Activated T-helper 1 cell treated with anti-CD3 and anti-CD28 coated beads, Interleukin-12 subunit alpha, Interleukin-12 subunit beta, Interleukin-2, Interleukin-4 antibody, amounts not matched to agents 30 ng/mL and 10 ng/mL and 1 ng/mL, durations not matched to agents 14 hours and 24 hours and 36 hours (primary cell): ENCODE measurements around the gene SLC12A7. TPM values are rescaled to one million over a fixed set of nuclear protein-coding genes. Genes with fewer than 3 reads are reported as not detected.
"Not testable (repeated sequence)": the region's sequence is repeated elsewhere in the genome, so short reads cannot be mapped to it uniquely, and the experiment has no call there.

Experiments used
- DNase-seq: peaks from one replicate; pipeline ENCODE4 v3.0.0; 2021; ENCODE audit warnings: low spot score
- H3K27ac Mint-ChIP-seq: one replicate; pipeline ENCODE4 v1.8.0; 2021; ENCODE audit warnings: mild to moderate bottlenecking, mixed read lengths
- H3K27me3 Mint-ChIP-seq: one replicate; pipeline ENCODE4 v1.8.0; 2022; ENCODE audit warnings: mild to moderate bottlenecking, moderate library complexity, mixed read lengths; ENCODE audit not compliant: insufficient read depth
- H3K36me3 Mint-ChIP-seq: one replicate; pipeline ENCODE4 v1.8.0; 2021; ENCODE audit warnings: low read depth, mixed read lengths
- H3K4me1 Mint-ChIP-seq: one replicate; pipeline ENCODE4 v1.8.0; 2021; ENCODE audit warnings: low read depth, mixed read lengths
- H3K4me3 Mint-ChIP-seq: one replicate; pipeline ENCODE4 v1.8.0; 2021; ENCODE audit warnings: mild to moderate bottlenecking, moderate library complexity, mixed read lengths
- H3K9me3 Mint-ChIP-seq: one replicate; pipeline ENCODE4 v1.8.0; 2021; ENCODE audit warnings: mixed read lengths
- intact Hi-C: fragments of 100-400 bp; cut with micrococcal nuclease; formaldehyde crosslinking; loops from one replicate; pipeline ENCODE4 v1.15.1; 2024
- total RNA-seq: library from RNA; stranded (reverse); gene quantifications from 2 replicates; pipeline ENCODE4 v1.2.3, GENCODE V29; 2022

Gene SLC12A7
- total RNA-seq, 1 donor from 2014 or later = 24.4 TPM

DNA sequence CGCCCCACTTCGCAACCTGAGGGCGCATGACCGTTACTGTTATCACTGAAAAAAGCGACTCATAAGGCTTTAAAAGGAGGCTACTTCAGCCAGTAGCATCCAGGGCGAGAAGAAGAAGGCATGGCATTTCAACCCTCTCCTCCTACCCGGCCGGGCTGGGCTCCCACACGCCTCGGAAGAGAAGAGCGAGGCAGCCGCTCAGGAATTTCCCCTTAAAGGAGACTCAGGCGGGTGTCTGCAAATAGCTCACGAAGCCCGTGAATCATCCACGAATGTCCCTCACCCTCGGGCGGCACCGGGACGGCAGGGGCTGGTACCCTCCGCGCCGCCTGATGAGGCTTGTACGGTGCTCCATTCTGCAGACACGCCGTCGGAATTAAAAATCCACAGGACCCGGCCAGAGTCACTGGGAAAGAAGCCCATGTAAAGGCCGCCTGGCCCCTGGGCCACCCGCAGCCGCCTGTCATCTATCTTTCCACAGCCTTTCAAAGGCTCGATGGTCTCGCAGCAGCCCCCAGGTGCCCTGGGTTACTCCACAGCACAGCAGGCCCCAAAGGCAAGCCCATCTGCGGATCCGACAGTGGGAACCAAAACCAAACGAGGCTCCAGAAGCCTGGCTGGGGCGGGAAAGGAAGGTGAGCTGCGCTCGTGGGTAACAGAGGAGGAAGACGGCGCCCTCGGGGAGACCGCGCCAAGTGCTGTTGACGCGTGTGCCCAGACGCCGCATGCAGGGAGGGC lies 11.8 kb downstream of the SLC12A7 start:
- Mint-ChIP-seq H3K4me3 (no peak overlapping the region), H3K36me3 (peaks cover 6% of the 10 kb centered on the region), H3K4me1 (peaks cover 19% of the 10 kb centered on the region), H3K27ac (no peak overlapping the region), H3K9me3 (no peaks in the 10 kb centered on the region), H3K27me3 (no peaks in the 10 kb centered on the region)
- DNase-seq = no peak
- intact Hi-C loops = loop anchor here (10.0 kb wide), 2 partner anchors 205 to 695 kb away; partner anchors contain the start of genes BRD9, MRPL36 and TRIP13

DNA sequence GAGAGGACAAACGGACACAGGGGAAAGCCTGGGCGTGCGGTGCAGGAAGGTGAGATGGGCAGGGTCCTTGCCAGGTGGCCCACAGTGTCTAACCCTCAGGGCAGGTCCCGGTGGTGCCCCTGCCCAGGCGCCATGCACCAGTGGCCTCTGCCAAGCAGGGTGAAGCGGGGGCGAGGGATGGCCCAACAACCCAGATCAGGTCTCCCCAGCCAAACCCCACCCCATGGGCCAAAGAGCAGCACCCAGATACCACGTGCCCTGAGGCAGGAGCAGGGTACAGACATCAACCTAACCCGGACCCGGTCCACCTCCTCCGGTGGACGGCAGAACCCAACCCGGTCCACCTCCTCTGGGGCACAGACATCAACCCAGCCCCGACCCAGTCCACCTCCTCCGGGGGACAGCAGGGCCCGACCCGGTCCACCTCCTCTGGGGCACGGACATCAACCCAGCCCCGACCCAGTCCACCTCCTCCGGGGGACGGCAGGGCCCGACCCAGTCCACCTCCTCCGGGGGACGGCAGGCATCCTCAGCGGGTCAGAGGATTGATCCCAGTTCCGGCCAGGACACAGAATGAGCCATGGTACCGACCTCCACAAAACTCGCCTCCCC lies 12.8 kb downstream of the SLC12A7 start:
- intact Hi-C loops = no loop called here
- no peaks in the 10 kb centered on the region for H3K27me3 Mint-ChIP-seq
- no peak overlapping the region for H3K27ac Mint-ChIP-seq
- no peak overlapping the region for H3K4me3 Mint-ChIP-seq
- H3K9me3 Mint-ChIP-seq = no peaks in the 10 kb centered on the region
- no peak for DNase-seq
- H3K36me3 Mint-ChIP-seq = peaks cover 11% of the 10 kb centered on the region
- H3K4me1 Mint-ChIP-seq = peaks cover 19% of the 10 kb centered on the region

DNA sequence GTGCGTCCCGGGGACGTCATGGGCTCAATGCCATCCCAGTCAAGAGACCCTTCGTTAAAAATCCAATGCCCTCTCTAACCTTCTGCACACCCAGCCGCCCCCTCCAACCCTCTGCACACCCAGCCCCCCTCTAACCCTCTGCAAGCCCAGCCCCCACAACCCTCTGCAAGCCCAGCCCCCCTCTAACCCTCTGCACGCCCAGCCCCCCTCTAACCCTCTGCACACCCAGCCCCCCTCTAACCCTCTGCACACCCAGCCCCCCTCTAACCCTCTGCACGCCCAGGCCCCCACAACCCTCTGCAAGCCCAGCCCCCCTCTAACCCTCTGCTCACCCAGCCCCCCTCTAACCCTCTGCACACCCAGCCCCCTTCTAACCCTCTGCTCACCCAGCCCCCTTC lies 13.9 kb downstream of the SLC12A7 start:
- intact Hi-C loops, H3K27ac Mint-ChIP-seq, H3K36me3 Mint-ChIP-seq, H3K4me3 Mint-ChIP-seq, DNase-seq, H3K27me3 Mint-ChIP-seq, H3K9me3 Mint-ChIP-seq: not testable (repeated sequence)
- peaks cover 12% of the 10 kb centered on the region for H3K4me1 Mint-ChIP-seq

- no peaks in the 10 kb centered on the region for H3K9me3 Mint-ChIP-seq
- DNase-seq = no peak
- no peak overlapping the region for H3K27ac Mint-ChIP-seq
- H3K4me3 Mint-ChIP-seq = no peak overlapping the region
- H3K4me1 Mint-ChIP-seq = peaks cover 12% of the 10 kb centered on the region
- intact Hi-C loops = no loop called here
- peaks cover 7% of the 10 kb centered on the region for H3K36me3 Mint-ChIP-seq
- no peaks in the 10 kb centered on the region for H3K27me3 Mint-ChIP-seq
These were observed 14.4 kb downstream of the SLC12A7 start for GRCh38 chr5:1097381-1097987.

GRCh38 chr5:1096838-1097237 lies 15.0 kb downstream of the SLC12A7 start:
- Mint-ChIP-seq H3K9me3 (no peaks in the 10 kb centered on the region), H3K36me3 (peaks cover 5% of the 10 kb centered on the region), H3K4me3 (no peak overlapping the region), H3K27me3 (no peaks in the 10 kb centered on the region), H3K27ac (no peak overlapping the region), H3K4me1 (peaks cover 6% of the 10 kb centered on the region)
- intact Hi-C loops = no loop called here
- no peak for DNase-seq

- intact Hi-C loops = no loop called here
- Mint-ChIP-seq H3K4me3 (no peak overlapping the region), H3K9me3 (no peaks in the 10 kb centered on the region), H3K27me3 (no peaks in the 10 kb centered on the region), H3K27ac (no peak overlapping the region), H3K36me3 (peaks cover 5% of the 10 kb centered on the region), H3K4me1 (peaks cover 4% of the 10 kb centered on the region)
- DNase-seq = no peak
These were observed 15.9 kb downstream of the SLC12A7 start for GRCh38 chr5:1095990-1096363.

DNA sequence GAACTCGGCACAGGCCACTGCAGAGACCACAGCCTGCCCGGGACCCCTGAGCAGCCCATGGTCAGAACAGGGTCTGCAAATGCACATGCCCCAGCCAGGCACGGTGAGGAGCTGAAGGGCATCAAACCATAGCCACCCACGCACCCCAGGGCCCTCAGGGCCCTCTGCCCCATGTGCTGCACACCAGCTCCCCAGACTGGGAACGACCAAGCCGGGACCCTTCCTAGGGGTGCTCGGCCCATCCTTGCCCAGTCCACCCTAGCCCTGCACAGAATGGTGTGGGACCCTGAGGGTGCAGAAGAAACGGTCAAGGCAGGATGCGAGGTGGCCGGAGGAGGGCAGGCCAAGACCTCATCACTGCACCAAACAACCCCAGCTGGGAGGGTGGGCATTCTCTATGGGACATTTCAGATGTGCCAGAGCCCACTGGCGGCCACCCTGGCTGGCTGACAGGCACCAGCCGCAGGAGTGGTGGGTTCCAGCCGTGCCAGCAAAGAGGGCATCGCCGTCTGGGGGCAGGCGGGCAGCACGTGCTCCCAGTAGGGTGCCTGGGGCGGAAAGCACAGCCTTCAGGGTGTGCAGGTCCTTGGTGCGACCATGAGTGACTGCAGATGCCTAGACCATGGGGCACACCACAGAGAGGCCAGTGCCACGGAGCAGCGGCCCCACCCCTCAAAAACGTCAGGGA lies 16.4 kb downstream of the SLC12A7 start:
- H3K4me3 Mint-ChIP-seq = no peak overlapping the region
- intact Hi-C loops = no loop called here
- peaks cover 4% of the 10 kb centered on the region for H3K4me1 Mint-ChIP-seq
- H3K27ac Mint-ChIP-seq = no peak overlapping the region
- no peaks in the 10 kb centered on the region for H3K9me3 Mint-ChIP-seq
- H3K27me3 Mint-ChIP-seq = no peaks in the 10 kb centered on the region
- H3K36me3 Mint-ChIP-seq = peaks cover 5% of the 10 kb centered on the region
- no peak for DNase-seq

DNA sequence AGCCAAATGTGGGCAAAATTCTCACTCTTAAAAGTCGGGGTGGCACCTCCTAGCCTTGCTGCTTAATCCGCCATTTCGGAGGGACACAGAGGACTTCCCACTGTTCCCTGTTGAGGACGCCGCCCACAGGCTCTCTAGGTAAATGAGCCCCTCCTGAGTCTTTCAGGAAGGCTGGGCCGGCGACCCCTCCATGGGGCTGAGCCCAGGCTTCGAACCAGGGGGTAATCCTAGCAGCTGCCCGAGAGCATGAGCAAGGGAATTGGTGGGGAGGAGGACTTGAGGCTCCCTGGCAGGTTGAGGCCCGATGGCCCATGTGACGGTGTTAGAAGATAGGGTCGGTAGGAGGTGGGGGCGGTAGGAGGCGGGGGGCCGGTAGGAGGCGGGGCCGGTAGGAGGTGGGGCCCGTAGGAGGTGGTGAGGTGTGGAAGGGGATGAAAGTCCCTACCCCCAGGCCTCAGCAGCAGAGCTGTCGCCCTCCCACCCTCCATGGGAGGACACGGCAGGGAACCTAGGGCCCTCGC lies 17.1 kb downstream of the SLC12A7 start:
- intact Hi-C loops = no loop called here
- Mint-ChIP-seq H3K27ac (no peak overlapping the region), H3K4me3 (no peak overlapping the region), H3K4me1 (peaks cover 4% of the 10 kb centered on the region), H3K9me3 (no peaks in the 10 kb centered on the region), H3K27me3 (no peaks in the 10 kb centered on the region), H3K36me3 (peaks cover 5% of the 10 kb centered on the region)
- DNase-seq = no peak

DNA sequence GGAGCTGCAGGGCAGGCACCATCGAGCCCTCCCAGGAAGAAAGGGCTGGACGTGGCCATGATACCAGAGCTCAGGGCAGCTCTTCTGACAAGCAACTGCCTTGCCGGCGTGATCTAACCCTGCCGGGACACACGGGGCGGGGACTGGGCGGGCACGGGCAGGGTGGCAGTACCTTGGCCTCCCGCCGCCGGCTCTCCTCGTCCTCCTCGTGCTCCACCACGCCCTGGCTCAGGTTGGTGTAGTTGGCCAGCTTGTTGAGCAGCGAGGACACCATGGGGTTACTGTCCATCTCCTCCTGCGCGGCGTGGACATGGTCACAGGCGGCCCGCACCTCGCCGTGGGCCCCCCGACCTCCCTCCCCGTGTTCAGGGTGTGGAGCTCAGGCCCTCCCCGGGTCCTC lies 18.5 kb downstream of the SLC12A7 start:
- H3K9me3 Mint-ChIP-seq = no peaks in the 10 kb centered on the region
- no peak overlapping the region for H3K4me3 Mint-ChIP-seq
- H3K4me1 Mint-ChIP-seq = peaks cover 4% of the 10 kb centered on the region
- H3K27ac Mint-ChIP-seq = no peak overlapping the region
- H3K36me3 Mint-ChIP-seq = peaks cover 5% of the 10 kb centered on the region
- peaks cover 2% of the 10 kb centered on the region for H3K27me3 Mint-ChIP-seq
- intact Hi-C loops = no loop called here
- DNase-seq = no peak

DNA sequence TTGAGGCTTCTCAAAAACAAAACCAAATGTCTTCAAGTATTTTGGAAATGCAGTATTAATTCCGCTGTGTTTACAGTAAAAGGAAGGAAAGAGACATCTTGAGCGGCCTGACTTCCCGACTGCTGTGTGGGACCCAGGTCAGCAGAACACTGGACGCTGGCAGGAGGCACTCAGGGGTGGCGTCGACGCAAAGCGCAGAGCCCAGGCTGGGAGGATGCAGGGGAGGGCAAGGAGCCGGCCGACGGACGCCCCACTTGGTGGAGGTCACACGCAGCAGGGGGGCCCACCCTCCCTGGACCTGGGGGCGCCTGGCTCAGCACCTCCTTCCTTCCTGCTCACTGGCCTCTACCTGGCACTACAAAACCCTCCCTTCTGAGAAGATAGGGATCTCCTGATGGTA lies 19.7 kb downstream of the SLC12A7 start:
- H3K27me3 Mint-ChIP-seq = peaks cover 2% of the 10 kb centered on the region
- intact Hi-C loops = no loop called here
- H3K9me3 Mint-ChIP-seq = no peaks in the 10 kb centered on the region
- H3K36me3 Mint-ChIP-seq = peaks cover 5% of the 10 kb centered on the region
- no peak overlapping the region for H3K27ac Mint-ChIP-seq
- H3K4me3 Mint-ChIP-seq = no peak overlapping the region
- DNase-seq = no peak
- H3K4me1 Mint-ChIP-seq = peaks cover 1% of the 10 kb centered on the region

DNA sequence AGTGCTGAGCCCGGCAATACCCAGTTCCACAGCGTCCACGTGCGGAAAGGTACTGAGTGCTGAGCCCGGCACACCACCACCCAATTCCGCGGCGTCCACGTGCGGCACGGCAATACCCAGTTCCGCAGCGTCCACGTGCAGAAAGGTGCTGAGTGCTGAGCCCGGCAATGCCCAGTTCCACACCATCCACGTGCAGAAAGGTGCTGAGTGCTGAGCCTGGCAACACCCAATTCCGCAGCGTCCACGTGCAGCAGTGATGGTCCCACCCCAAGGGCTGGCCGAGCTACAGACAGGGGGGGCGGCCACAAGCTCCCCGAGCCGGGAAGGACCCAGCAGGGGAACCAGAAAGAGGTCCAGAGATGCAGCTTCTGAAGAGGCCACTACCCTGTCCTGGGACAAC lies 20.2 kb downstream of the SLC12A7 start:
- H3K4me1 Mint-ChIP-seq = no peaks in the 10 kb centered on the region
- H3K9me3 Mint-ChIP-seq = no peaks in the 10 kb centered on the region
- H3K27me3 Mint-ChIP-seq = peaks cover 2% of the 10 kb centered on the region
- intact Hi-C loops = no loop called here
- H3K36me3 Mint-ChIP-seq = peaks cover 5% of the 10 kb centered on the region
- H3K4me3 Mint-ChIP-seq = no peak overlapping the region
- no peak for DNase-seq
- H3K27ac Mint-ChIP-seq = no peak overlapping the region

GRCh38 chr5:1090538-1090937 lies 21.3 kb downstream of the SLC12A7 start:
- Mint-ChIP-seq H3K27ac (no peak overlapping the region), H3K4me1 (no peaks in the 10 kb centered on the region), H3K27me3 (peaks cover 2% of the 10 kb centered on the region), H3K4me3 (no peak overlapping the region), H3K36me3 (peaks cover 10% of the 10 kb centered on the region), H3K9me3 (no peaks in the 10 kb centered on the region)
- no peak for DNase-seq
- intact Hi-C loops = no loop called here

- peaks cover 12% of the 10 kb centered on the region for H3K36me3 Mint-ChIP-seq
- no peaks in the 10 kb centered on the region for H3K4me1 Mint-ChIP-seq
- intact Hi-C loops = no loop called here
- peaks cover 2% of the 10 kb centered on the region for H3K27me3 Mint-ChIP-seq
- no peak for DNase-seq
- H3K9me3 Mint-ChIP-seq = no peaks in the 10 kb centered on the region
- no peak overlapping the region for H3K4me3 Mint-ChIP-seq
- H3K27ac Mint-ChIP-seq = no peak overlapping the region
These were observed 22.2 kb downstream of the SLC12A7 start for GRCh38 chr5:1089621-1090040.
